NAMALWA (cell line): ENCODE results near the gene MYL6.

Source experiments
- DNase-seq: peaks from one replicate; pipeline ENCODE4 v3.0.0-alpha.2; 2015; ENCODE audit warnings: low spot score

Gene MYL6

DNA sequence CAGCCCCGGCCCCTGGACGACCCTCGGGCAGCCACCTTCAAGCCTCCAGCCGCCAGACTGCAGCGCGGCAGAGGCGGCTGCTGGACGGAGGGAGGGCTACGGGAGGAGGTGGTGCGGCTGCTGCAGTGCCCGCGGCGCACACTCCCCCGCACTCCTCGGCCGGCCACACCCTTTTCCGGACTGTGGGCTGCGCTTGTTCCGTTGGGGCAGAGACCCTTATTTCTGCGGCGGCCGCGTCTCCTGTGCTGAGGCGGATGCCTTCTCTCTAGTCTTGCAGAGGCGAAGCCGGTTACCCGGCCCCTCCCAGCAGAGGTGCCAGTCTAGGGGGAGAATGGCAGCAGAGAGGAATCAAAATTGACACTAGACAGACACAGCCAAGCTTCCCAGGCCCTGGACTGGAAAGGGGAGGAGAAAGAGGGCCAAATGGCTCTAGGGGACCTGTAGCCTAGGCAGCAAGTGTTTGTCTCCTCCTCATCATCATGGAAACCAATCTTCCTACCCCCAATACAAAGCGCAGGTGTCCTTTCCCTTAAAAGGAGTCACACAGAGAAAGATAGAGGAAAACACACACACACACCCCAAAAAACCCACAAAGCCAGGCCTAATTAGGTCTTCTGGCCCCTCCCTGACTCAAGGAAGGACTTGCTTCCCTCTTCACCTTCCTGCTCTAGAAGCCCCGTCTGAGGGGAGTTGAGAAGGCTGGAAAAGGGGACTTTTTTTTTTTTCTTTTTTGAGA is 28.8 kb upstream of the MYL6 start:
- peak; percentile 81 for DNase-seq

DNA sequence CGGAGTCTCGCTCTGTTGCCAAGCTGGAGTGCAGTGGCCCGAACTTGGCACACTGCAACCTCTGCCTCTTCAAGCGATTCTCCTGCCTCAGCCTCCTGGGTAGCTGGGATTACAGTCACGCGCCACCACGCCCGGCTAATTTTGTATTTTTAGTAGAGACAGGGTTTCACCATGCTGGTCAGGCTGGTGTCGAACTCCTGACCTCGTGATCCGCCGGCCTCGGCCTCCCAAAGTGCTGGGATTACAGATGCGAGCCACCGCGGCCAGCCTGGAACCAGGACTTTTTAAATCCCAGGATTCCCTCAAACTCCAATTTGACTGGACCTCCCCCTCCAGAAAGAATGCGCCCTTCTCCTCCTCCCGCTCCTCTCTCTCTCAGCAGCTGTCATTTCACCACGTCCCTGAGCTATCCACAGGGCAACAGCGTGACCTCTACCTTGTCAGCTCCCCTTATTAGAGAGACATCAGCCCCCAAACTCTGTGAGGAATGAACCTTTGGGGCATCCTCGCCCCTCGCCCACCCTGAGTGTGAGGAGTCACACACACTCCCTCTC is 28.1 kb upstream of the MYL6 start:
- no peak for DNase-seq

DNA sequence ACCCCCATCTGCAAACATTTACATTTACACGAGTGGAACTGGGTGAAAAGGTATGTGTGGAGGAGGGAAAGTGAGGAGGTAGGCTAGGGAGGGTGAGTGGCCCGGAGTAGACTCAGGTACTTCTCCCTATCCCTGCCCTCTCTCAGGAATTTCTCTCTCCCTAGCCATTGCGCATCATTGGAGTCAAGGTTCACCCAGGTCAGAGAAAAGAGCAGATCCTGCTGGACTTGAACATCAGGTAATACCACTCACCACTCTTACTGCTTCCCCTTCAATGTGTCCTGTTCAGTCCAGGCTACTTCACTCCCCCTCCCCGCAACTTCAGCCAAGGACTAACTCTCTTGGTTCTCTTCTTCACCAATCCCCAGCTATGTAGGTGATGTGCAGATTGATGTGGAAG is 27.3 kb upstream of the MYL6 start:
- no peak for DNase-seq

DNA sequence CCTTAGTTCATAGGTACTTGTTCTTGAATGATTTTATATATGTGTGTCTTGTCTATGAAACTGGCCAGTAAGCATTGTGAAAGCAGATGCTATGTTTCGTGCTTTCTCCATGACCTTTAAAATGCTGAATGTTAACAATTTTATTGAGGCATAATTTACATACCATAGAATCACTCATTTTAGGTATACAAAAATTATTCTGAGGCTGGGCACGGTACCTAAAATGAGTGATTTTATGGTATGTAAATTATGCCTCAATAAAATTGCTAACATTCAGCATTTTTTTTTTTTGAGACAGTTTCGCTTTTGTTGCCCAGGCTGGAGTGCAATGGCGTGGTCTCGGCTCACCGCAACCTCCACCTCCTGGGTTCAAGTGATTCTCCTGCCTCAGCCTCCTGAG is 23.3 kb upstream of the MYL6 start:
- no peak for DNase-seq

DNA sequence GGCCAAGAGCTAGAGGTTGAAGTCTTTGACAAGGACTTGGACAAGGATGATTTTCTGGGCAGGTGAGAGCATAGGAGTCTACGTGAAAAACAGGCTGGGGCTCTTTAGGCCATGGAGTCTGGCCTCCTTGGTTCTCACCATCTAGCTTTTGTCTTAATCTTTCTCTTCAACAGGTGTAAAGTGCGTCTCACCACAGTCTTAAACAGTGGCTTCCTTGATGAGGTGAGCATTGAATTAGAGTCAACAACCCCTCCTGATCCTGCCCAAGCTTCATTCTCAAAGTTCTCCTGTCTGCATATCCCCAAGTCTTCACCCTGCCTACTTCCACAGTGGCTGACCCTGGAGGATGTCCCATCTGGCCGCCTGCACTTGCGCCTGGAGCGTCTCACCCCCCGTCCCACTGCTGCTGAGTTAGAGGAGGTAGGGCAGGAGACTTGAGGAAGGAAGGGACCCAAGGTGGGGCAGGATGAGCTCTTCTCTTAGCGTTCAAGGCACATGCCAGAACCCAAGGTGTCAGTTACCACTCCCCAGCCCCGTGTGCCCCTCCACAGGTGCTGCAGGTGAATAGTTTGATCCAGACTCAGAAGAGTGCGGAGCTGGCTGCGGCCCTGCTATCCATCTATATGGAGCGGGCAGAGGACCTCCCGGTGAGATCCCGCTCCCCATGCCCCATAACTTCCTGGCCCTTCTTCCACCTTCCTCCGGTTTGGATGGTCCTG is 20.1 kb upstream of the MYL6 start:
- DNase-seq, result no peak

DNA sequence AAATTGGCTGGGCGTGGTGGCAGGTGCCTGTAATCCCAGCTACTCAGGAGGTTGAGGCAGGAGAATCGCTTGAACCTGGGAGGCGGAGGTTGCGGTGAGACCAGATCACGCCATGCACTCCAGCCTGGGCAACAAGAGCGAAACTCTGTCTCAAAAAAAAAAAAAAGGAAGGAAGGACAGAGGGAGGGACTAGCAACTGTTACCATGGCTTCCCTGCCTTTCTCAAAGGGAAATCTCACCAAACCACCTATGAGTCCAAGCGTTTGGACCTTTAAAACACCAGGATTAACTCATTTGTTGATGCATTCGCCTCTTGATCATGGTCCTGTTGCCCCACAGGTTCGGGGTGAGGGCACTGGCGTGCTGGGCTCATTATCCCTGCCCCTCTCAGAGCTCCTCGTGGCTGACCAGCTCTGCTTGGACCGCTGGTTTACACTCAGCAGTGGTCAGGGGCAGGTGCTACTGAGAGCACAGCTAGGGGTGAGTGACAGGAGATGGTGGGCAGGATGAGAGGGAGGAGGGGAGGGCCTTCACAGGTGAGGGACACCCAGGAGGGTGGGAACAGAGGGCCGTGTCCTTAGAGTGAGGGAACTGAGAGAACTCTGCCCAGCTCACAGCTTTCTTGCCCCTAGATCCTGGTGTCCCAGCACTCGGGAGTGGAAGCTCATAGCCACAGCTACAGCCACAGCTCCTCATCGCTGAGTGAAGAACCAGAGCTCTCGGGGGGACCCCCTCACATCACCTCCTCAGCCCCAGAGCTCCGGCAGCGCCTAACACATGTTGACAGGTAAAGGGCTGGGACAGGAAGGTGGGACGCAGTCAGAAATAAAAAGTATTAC is 16.0 kb upstream of the MYL6 start:
- DNase-seq, result no peak

DNA sequence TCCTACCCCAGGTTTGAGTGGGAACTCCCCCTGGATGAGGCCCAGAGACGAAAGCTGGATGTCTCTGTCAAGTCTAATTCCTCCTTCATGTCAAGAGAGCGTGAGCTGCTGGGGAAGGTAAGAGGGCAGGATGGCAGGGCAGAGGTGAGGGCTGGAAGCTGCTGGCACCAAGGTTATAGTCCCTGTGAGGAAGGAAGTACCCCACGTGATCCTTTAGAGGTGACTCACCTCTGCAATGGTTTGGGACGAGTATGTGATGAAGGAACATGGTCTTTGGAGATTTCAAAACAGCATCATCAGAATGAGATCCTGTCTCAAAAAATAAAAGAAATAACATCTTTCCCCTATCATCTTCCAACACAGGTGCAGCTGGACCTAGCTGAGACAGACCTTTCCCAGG is 14.9 kb upstream of the MYL6 start:
- no peak for DNase-seq

DNA sequence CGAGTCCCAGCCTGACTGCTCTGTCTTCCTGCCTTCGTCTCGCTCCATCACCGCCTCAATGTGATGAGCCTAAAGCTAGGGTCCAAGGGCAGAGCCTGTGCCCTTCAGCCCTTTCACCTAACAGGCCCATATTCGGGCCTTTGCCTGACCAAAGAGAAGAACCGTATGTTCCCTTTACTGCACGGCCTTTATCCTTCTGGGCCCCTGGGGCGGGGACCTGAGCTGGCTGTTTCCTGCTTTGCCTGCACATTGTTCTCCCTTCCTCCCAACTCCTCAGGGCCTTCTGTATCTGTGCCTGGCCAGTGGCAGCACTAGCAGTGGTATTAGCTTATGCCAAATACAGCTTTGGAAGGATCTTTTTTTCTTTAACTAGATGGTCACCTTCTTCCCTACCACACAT is 14.3 kb upstream of the MYL6 start:
- no peak for DNase-seq

DNA sequence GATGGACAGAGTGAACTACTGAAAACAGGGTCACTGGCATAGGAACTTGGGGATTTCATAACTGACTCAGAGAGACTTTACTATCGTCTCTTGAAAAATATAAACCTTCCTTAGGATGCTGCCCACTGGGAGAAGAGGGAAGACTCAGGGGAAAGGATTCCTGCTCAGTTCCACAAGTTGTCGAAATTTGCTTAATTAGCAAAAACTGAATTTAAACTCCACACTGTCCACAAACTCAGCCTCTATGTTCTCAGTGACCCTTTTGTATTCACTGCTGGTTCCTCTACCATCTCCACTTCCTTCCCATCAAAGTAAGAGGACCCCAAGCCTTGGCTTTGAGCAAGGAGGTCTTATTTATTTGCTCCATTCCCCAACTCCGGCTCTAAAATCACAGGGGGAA is 12.9 kb upstream of the MYL6 start:
- DNase-seq, result no peak

DNA sequence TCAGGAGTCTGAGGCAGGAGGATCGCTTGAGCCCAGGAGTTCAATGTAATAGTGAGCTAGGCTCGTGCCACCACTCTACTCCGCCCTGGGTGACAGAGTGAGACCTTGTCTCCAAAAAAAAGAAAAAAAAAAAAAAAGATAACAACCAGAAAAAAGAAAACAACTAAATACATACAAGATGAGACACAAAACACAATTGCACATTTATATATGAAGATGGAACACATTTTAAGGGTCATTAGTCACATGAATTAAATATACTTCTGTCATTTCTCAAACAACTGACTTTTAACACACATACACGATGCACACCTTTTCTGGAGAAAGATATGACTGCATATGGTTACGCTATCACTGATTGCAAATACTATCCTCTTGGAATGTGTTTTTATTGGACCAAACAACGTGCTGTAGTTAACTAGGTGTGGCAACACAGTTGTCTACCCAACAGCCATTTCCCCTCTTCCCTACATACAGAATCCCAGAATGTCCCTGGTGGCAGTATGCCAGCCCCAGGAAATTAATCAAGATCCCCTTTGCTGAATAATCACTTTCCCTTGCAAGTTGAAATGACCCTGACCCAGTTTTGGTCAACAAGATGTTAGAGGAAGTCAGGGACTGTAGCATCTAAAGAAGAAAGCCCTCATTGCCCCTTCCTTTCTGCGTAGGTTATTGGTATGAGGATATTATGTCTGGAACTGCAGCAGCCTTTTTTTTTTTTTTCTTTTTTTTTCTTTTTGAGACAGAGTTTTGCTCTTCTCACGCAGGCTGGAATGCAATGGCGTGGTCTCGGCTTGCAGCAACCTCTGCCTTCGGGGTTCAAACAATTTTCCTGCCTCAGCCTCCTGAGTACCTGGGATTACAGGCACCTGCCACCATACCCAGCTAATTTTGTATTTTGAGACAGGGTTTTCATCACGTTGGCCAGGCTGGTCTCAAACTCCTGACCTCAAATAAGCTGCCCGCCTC is 11.4 kb upstream of the MYL6 start:
- DNase-seq, result no peak

DNA sequence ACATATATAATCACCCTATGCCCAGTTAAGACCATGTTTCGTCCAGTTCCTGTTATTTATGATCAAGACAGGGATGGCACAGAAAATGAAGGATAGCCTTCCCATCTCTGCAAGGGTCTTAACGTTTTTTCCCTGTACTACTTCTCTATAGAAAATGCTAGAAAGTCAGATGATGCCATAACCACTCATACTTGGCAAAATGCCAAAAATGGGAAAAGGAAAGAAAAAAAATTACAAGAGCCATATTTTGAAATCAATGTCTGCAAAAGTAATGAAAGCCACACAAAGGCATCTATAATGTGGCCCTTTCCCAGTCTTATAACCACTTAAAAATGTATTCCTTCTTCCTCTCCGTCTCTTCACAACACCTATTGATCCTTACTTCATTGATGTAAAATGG is 7.6 kb upstream of the MYL6 start:
- DNase-seq, result no peak

DNA sequence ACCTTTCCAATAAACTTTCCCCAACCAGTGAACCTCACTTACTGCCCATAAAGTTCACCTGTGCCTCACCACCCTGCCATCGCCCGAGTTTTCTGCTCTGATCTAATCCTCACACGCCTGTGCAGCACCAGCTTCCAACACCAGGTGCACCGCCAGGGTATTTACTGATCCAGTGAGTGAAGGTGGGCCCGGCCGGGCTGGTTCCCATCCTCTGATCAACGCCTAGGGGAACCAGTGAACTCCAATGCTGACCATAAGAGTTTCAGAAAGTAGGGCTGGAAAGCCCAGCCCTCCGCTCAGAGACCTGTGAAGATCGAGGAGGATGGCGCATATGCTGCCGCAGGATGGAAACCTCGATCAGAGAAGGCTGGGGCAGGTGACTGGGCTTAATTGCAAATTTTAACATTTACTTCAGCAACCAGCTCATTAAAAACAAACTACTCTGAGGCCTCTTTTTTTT is 6.5 kb upstream of the MYL6 start:
- peak; percentile 84 for DNase-seq

DNA sequence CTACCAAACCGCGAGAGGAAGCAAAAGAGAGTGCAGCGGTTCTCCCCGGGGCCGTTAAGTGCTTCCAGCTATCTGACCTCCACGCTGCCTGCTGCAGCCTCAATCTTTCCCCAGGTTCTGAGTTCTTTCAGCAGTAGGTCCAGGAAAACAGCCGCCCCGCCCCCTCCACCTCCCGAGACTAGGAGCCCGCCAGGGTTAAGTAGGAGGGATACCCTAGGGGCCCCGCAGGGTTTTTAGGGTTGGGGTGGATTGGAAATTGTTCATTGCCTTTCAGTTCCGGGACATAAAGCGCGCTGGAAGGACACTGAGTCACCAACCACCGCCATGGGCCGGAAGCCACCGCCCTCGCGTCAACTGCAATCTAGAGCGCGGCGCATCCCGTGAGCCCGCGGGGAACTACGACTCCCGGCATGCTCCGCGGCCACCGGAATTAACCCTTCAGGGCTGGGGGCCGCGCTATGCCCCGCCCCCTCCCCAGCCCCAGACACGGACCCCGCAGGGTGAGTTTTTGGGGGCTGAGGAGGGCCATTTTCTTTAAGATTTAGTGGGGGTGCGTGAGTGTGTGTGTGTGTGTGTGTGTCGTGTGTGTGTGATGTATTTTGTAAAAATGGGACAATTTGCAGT is 5.9 kb upstream of the MYL6 start, which contains the start of gene MYL6B:
Gene MYL6B (plus strand): TSS at position 456 of the 624 bp plus-strand sequence. CDS start 1,332 bp downstream, outside the sequence.
- peak; percentile 95 for DNase-seq

DNA sequence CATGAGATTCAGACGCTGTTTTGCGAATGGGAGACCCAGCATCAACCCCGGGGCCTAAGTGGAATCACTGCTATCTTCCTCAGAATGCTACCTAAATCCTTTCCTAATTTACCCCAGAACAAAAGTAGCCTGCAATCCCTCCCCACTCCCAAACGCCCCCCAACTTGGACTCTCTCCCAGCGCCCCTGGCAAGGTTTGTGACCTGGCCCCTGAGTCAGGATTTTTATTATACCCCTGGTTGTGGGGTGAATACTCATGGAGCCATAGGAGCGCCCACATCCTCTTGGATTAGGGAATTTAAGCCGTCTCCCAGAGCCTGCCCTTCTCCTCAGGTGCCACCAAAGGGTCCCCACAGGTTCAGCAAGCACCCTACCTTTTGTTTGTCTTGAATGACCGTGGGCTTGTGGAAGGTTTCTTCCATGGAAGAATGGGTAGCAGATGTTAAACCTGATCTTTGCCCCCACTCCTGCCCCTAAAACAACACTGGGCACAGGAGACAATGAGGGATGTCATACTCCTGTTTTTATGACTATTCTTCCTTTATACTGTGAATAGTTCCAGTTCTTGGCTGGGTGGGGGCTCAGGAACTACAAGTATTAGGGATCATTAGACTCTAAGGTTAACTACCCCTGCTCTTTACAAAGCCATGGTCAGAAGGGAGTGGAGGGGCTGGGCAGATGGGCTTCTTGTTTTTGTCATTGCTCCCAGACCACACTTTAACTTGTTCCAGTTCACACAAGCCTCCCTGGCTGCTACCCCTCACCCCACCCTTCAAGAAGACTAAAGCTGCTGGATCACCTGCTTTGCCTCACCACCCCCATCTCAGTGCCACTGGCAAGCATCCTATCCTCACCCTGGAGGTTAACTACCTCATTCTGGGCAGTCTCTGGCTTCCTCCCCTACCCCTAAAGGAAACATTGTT is 5.1 kb upstream of the MYL6 start:
- DNase-seq, result no peak

DNA sequence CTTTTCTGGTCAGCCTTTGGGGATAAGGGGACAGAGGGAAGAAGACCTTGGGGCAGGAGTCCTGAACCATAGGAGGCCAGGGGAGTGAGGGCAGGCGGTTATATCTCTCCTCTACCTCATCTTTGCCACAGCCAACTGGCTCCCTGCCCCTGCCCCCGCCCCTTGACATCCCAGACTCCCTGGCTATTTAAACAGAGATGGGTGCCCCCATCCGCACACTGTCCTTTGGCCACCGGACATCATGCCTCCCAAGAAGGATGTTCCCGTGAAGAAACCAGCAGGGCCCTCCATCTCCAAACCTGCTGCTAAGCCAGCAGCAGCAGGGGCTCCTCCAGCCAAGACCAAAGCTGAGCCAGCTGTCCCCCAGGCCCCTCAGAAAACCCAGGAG is 4.5 kb upstream of the MYL6 start:
- no peak for DNase-seq

DNA sequence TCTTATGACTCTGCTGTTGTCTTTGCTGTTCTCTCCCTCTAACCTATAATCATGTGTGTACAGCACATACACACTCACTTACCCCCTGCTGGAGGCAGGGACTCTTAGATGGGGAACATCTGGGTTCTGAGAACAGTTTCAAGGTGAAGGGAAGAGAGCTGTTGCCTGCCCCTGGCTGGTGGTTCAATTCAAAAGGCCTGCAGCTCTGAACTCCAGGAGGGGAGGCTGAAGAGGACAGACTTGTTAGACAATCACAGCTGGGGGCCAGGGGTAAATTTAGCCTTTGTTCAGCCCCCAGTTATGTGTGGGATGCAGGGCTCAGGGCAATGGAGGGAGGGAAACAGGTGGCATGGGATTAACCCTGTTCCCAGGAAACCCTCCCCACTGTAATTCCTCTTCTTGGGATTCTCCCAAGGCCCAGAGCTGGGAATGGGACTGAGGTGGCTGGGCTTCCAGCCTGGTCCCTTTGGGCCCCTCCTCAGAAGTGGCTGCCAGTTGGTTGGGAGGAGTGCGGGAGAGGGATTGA is 3.9 kb upstream of the MYL6 start:
- peak; percentile 49 for DNase-seq

DNA sequence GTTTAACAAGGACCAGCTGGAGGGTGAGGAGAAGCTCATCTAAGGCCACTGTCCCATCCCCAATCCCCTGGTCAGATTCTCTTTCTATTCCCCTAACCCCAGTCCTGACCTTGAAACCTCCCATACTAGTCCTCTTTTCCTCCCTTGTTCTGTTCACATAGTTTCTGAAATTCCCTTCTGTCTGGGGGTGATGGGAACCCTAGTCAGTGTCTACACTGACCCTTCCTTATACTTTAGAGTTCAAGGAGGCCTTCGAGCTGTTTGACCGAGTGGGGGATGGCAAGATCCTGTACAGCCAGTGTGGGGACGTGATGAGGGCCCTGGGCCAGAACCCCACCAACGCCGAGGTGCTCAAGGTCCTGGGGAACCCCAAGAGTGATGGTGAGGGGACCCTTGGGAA is 3.3 kb upstream of the MYL6 start:
- DNase-seq, result no peak

DNA sequence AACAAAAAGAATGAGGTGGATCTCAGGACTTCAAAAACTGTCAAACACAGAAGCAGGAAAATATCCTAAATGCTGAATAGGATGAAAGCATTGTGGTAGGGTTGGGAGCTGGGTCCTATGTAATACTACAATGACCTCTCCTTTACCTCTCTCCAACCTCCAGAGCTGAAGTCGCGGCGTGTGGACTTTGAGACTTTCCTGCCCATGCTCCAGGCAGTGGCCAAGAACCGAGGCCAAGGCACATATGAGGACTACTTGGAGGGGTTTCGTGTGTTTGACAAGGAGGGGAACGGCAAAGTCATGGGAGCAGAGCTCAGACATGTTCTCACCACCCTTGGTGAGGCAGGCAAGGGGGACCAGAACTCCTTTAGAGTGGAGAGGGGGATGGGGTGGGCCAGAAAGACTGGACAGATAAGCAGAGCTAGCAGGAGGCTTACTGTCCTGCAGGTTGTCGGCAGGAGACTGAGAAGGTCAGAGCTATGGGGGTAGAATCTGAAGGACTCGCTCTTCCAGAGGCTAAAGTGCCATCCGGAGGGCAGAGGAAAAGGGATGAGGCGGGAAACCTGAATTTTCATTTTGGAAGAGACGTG is 2.8 kb upstream of the MYL6 start:
- DNase-seq, result no peak
